Measurements from ENCODE around the gene IL22RA2. TPM values are rescaled to one million over a fixed set of nuclear protein-coding genes. Genes with fewer than 3 reads are reported as not detected.

Gene IL22RA2
- total RNA-seq, 1 donor from 2014 or later, result not detected

GRCh38 chr6:137157601-137158000 lies 15.8 kb downstream of the IL22RA2 start:
- intact Hi-C loops (cut with DNase I), result no loop called here
- Histone ChIP-seq H3K4me3 (no peak overlapping the region), H3K4me1 (peaks cover 14% of the 10 kb centered on the region), H3K9me3 (no peaks in the 10 kb centered on the region), H3K27ac (no peak overlapping the region), H3K27me3 (no peaks in the 10 kb centered on the region), H3K36me3 (no peaks in the 10 kb centered on the region)
- TF ChIP-seq CTCF (IDR thresholded peaks at IDR 0.05), result no peak
- ATAC-seq (peak; percentile 18), DNase-seq (no peak)

GRCh38 chr6:137156650-137157049 lies 16.8 kb downstream of the IL22RA2 start:
- no peak for DNase-seq

GRCh38 chr6:137155830-137156229 lies 17.6 kb downstream of the IL22RA2 start:
- H3K4me3 ChIP-seq, result no peak overlapping the region
- no peaks in the 10 kb centered on the region for H3K9me3 ChIP-seq
- peaks cover 14% of the 10 kb centered on the region for H3K4me1 ChIP-seq
- H3K27me3 ChIP-seq, result no peaks in the 10 kb centered on the region
- DNase-seq (no peak), ATAC-seq (peak; percentile 73)
- no peak for TF ChIP-seq CTCF (IDR thresholded peaks at IDR 0.05)
- intact Hi-C loops (cut with DNase I), result no loop called here
- no peak overlapping the region for H3K27ac ChIP-seq
- no peaks in the 10 kb centered on the region for H3K36me3 ChIP-seq

More at GRCh38 chr6:137156650-137157049, 16.8 kb downstream of the IL22RA2 start:
- H3K27me3 ChIP-seq, result no peaks in the 10 kb centered on the region
- peaks cover 14% of the 10 kb centered on the region for H3K4me1 ChIP-seq
- intact Hi-C loops (cut with DNase I), result no loop called here
- no peak overlapping the region for H3K27ac ChIP-seq
- H3K9me3 ChIP-seq, result no peaks in the 10 kb centered on the region
- ATAC-seq, result peak; percentile 40
- H3K36me3 ChIP-seq, result no peaks in the 10 kb centered on the region
- H3K4me3 ChIP-seq, result no peak overlapping the region
- no peak for TF ChIP-seq CTCF (IDR thresholded peaks at IDR 0.05)

- Histone ChIP-seq H3K4me3 (no peak overlapping the region), H3K27me3 (no peaks in the 10 kb centered on the region), H3K9me3 (no peaks in the 10 kb centered on the region), H3K36me3 (no peaks in the 10 kb centered on the region), H3K4me1 (no peaks in the 10 kb centered on the region), H3K27ac (no peak overlapping the region)
- ATAC-seq, result peak; percentile 66
- intact Hi-C loops (cut with DNase I), result no loop called here
- no peak for TF ChIP-seq CTCF (IDR thresholded peaks at IDR 0.05)
- no peak for DNase-seq
Observed at GRCh38 chr6:137150072-137150471, 23.4 kb downstream of the IL22RA2 start.

GRCh38 chr6:137149035-137149393 lies 24.4 kb downstream of the IL22RA2 start:
- Histone ChIP-seq H3K4me1 (no peaks in the 10 kb centered on the region), H3K9me3 (no peaks in the 10 kb centered on the region), H3K36me3 (no peaks in the 10 kb centered on the region), H3K27me3 (no peaks in the 10 kb centered on the region), H3K27ac (peak overlapping the region; percentile 37), H3K4me3 (no peak overlapping the region)
- intact Hi-C loops (cut with DNase I), result no loop called here
- DNase-seq, result no peak
- ATAC-seq, result no peak
- no peak for TF ChIP-seq CTCF (IDR thresholded peaks at IDR 0.05)

Data from upper lobe of right lung (tissue), 1 donor.